ENCODE measurements around the gene FBLN7. TPM values are rescaled to one million over a fixed set of nuclear protein-coding genes. Genes with fewer than 3 reads are reported as not detected.

FBLN7 gene
- total RNA-seq, 1 donor from 2014 or later: 9.3 TPM

DNA sequence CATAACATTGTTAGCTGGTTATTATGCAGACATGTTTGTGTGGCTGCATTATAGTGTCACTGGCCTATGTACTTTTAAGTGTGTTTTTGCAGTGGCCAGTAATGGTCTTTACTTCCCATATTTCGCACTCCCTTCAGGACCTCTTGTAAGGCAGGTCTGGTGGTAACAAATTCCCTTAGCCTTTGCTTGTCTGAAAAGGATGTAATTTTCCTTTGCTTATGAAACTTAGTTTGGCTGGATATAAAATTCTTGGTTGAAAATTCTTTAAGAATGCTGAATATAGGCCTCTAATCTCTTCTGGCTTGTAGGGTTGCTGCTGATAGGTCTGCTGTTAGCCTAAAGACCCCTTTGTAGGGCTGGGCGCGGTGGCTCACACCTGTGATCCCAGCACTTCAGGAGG is 82.0 kb downstream of the FBLN7 start:
- peaks cover 19% of the 10 kb centered on the region for H3K9me3 Mint-ChIP-seq (ENCODE audit: low read depth)
- peaks cover 2% of the 10 kb centered on the region for H3K4me1 Mint-ChIP-seq (ENCODE audit: low read depth)
- H3K4me3 Mint-ChIP-seq (ENCODE audit: low read depth): no peak overlapping the region
- H3K27ac Mint-ChIP-seq: no peak overlapping the region
- peaks cover 25% of the 10 kb centered on the region for H3K36me3 Mint-ChIP-seq (ENCODE audit: insufficient read depth)
- no peaks in the 10 kb centered on the region for H3K27me3 Mint-ChIP-seq
- DNase-seq (ENCODE audit: low spot score, unreplicated experiment): no peak
- TF ChIP-seq CTCF (IDR thresholded peaks at IDR 0.05; ENCODE audit: unreplicated experiment): no peak

DNA sequence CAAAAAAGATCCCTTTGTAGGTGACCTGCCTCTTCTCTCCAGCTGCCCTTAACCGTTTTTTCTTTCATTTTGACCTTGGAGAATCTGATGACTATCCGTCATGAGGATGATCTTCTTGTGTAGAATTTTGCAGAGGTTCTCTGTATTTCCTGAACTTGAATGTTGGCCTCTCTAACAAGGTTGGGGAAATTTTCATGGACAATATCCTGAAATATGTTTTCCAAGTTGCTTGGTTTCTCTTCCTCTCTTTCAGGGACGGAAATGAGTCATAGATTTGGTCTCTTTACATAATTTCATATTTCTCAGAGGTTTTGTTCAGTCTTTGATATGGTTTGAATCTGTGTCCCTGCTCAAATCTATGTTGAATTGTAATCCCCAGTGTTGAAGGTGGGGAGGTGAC is 82.6 kb downstream of the FBLN7 start:
- H3K4me3 Mint-ChIP-seq (ENCODE audit: low read depth): no peak overlapping the region
- H3K4me1 Mint-ChIP-seq (ENCODE audit: low read depth): peaks cover 2% of the 10 kb centered on the region
- H3K27ac Mint-ChIP-seq: no peak overlapping the region
- no peak for DNase-seq (ENCODE audit: low spot score, unreplicated experiment)
- TF ChIP-seq CTCF (IDR thresholded peaks at IDR 0.05; ENCODE audit: unreplicated experiment): no peak
- peaks cover 19% of the 10 kb centered on the region for H3K9me3 Mint-ChIP-seq (ENCODE audit: low read depth)
- peaks cover 25% of the 10 kb centered on the region for H3K36me3 Mint-ChIP-seq (ENCODE audit: insufficient read depth)
- H3K27me3 Mint-ChIP-seq: no peaks in the 10 kb centered on the region

GRCh38 chr2:112229348-112229747 is 91.2 kb downstream of the FBLN7 start:
- no peaks in the 10 kb centered on the region for H3K27me3 Mint-ChIP-seq
- H3K4me1 Mint-ChIP-seq (ENCODE audit: low read depth): peaks cover 2% of the 10 kb centered on the region
- no peak overlapping the region for H3K27ac Mint-ChIP-seq
- TF ChIP-seq CTCF (IDR thresholded peaks at IDR 0.05; ENCODE audit: unreplicated experiment): no peak
- no peaks in the 10 kb centered on the region for H3K9me3 Mint-ChIP-seq (ENCODE audit: low read depth)
- no peak for DNase-seq (ENCODE audit: low spot score, unreplicated experiment)
- no peak overlapping the region for H3K4me3 Mint-ChIP-seq (ENCODE audit: low read depth)
- H3K36me3 Mint-ChIP-seq (ENCODE audit: insufficient read depth): peaks cover 12% of the 10 kb centered on the region

DNA sequence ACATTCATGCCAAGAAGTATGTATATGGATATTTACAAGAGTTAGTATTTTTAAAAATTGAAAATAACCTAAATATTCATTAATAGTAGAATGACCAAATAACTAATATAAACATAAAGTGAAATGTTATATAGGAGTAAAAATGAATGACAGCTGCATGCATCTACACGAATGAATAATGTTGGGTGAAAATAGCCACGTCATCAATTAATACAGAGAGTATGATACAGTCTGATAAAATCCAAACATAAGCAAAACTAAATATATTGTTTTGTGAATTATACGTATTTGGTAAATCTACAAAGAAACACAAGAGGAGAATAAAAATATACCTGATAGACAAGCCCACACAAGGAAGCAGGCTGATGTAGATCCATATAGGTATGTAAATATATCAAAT is 92.2 kb downstream of the FBLN7 start:
- no peak for TF ChIP-seq CTCF (IDR thresholded peaks at IDR 0.05; ENCODE audit: unreplicated experiment)
- H3K27ac Mint-ChIP-seq: no peak overlapping the region
- DNase-seq (ENCODE audit: low spot score, unreplicated experiment): no peak
- peaks cover 12% of the 10 kb centered on the region for H3K36me3 Mint-ChIP-seq (ENCODE audit: insufficient read depth)
- H3K4me3 Mint-ChIP-seq (ENCODE audit: low read depth): no peak overlapping the region
- H3K4me1 Mint-ChIP-seq (ENCODE audit: low read depth): no peaks in the 10 kb centered on the region
- no peaks in the 10 kb centered on the region for H3K9me3 Mint-ChIP-seq (ENCODE audit: low read depth)
- no peaks in the 10 kb centered on the region for H3K27me3 Mint-ChIP-seq

Other genes with a start within 250 kb of the FBLN7 start
- 20.1 and 20.7 TPM in 2 replicates for gene MERTK, start 239.8 kb upstream of the FBLN7 start, total RNA-seq
- 15.4 and 15.9 TPM in 2 replicates for gene TMEM87B, start 83.1 kb upstream of the FBLN7 start, total RNA-seq
- gene ZC3H8, start 116.7 kb downstream of the FBLN7 start, total RNA-seq: 17.6 and 23.7 TPM in 2 replicates
- gene ZC3H6, start 137.2 kb downstream of the FBLN7 start, total RNA-seq: 7.3 and 7.8 TPM in 2 replicates